NT2/D1 (cell line): ENCODE results near the gene TNS3.

Experiments
- DNase-seq: peaks from one replicate; pipeline ENCODE4 v3.0.0-alpha.2; 2011; ENCODE audit warnings: low read depth, low spot score
- H3K27me3 ChIP-seq: 2 replicates; pipeline ENCODE4 v1.6.0; 2011; ENCODE audit warnings: mild to moderate bottlenecking; ENCODE audit not compliant: insufficient read length, insufficient read depth
- H3K36me3 ChIP-seq: 2 replicates; pipeline ENCODE4 v1.6.1; 2011; ENCODE audit warnings: mild to moderate bottlenecking, low read length, mixed read lengths; ENCODE audit not compliant: insufficient read depth, insufficient read length
- H3K4me1 ChIP-seq: 2 replicates; pipeline ENCODE4 v1.5.1; 2011; ENCODE audit not compliant: insufficient read depth, insufficient read length
- H3K4me3 ChIP-seq: 2 replicates; pipeline ENCODE4 v1.5.1; 2011; ENCODE audit warnings: low read depth; ENCODE audit not compliant: insufficient read length
- H3K9ac ChIP-seq: 2 replicates; pipeline ENCODE4 v1.6.0; 2011; ENCODE audit warnings: low read depth; ENCODE audit not compliant: insufficient read length
- H3K9me3 ChIP-seq: 2 replicates; pipeline ENCODE4 v1.5.1; 2011; ENCODE audit warnings: mild to moderate bottlenecking, low read length; ENCODE audit not compliant: insufficient read depth
- SUZ12 ChIP-seq: IDR thresholded peaks from 2 replicates; pipeline ENCODE4 v1.6.1; 2011; ENCODE audit not compliant: insufficient read length, insufficient read depth; ENCODE audit errors: extremely low read depth
- YY1 ChIP-seq: IDR thresholded peaks from 2 replicates; pipeline ENCODE4 v1.6.1; 2011; ENCODE audit not compliant: insufficient read length, insufficient read depth
- ZNF274 ChIP-seq: IDR thresholded peaks from 2 replicates; pipeline ENCODE4 v1.6.1; 2011; ENCODE audit warnings: mild to moderate bottlenecking, low read depth, low read length

The TNS3 gene

DNA sequence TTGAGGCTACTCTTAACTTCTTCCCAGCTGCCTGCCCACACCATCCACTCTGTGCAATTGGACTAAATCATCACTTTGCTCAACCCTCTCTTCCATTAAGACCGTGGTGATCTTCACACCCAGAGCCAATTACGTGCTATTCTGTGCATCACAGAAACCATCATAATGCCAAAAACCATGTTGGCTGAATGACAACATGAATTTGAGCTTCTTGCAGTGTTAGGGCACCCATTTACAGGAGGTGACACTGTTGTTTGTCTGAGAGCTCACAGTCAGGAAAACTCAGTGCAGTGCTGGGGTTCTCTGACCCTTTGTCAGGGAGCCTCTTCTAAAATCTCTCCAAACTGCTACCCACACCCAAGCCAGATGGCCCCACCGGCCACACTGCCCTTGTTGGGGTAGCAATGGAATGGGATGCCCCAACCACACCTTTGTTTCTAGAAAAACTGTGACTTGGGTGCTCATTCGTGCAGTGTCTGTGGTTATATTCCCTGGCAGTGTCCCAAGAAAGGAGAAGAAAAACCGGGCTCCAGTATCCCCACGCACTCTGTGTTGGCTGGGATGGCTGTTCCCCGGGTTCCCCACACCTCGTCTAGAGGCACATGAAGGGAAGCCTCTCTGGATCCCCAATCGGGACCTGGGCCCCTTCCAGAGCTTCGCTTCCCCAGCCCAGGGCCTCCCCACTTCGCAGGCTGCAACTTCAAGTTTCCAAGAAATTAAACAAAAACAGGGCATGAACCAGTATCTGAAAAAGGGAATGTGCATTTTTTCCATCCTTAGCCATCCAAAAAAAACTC is 2.0 kb upstream of the TNS3 start:
- Histone ChIP-seq H3K4me1 (peaks cover 8% of the 10 kb centered on the region), H3K9ac (no peak overlapping the region), H3K27me3 (no peaks in the 10 kb centered on the region), H3K4me3 (no peak overlapping the region), H3K9me3 (peaks cover 3% of the 10 kb centered on the region; the same call in 1 of the 2 replicates), H3K36me3 (peaks cover 7% of the 10 kb centered on the region)
- DNase-seq, result no peak
- TF ChIP-seq SUZ12 (no peak), ZNF274 (no peak), YY1 (no peak)

GRCh38 chr7:47582764-47583738 is 1.1 kb upstream of the TNS3 start:
- Histone ChIP-seq H3K27me3 (no peaks in the 10 kb centered on the region), H3K4me1 (peaks cover 10% of the 10 kb centered on the region), H3K9me3 (peaks cover 3% of the 10 kb centered on the region; the same call in 1 of the 2 replicates), H3K9ac (peak overlapping the region; percentile 89), H3K4me3 (peak overlapping the region; percentile 72), H3K36me3 (peaks cover 12% of the 10 kb centered on the region)
- DNase-seq, result no peak
- no peak for TF ChIP-seq ZNF274
- TF ChIP-seq YY1, result no peak
- no peak for TF ChIP-seq SUZ12

DNA sequence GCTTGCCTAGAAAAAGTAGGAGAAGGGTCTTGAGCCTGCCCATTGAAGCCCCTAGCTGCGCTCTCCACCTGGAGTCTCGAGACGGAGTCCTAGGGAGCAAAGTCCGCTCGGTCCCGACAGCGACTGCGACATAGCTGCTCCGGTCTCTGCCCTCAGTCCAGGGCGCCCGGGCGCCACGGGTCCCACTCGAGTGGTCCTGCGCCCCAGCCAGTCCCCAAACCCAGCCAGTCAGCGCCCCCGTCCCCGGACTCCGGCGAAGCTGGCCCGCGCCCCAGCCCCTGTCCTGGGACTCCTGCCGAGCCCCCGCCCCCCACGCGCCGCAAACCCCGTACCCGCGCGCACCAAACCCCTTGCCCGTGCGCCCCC is 490 bp downstream of the TNS3 start:
- H3K9ac ChIP-seq, result peak overlapping the region; percentile 89
- H3K4me3 ChIP-seq, result peak overlapping the region; percentile 72
- peaks cover 28% of the 10 kb centered on the region for H3K36me3 ChIP-seq
- DNase-seq, result no peak
- peaks cover 3% of the 10 kb centered on the region; the same call in 1 of the 2 replicates for H3K9me3 ChIP-seq
- peaks cover 14% of the 10 kb centered on the region for H3K4me1 ChIP-seq
- TF ChIP-seq YY1, result no peak
- no peak for TF ChIP-seq ZNF274
- no peak for TF ChIP-seq SUZ12
- no peaks in the 10 kb centered on the region for H3K27me3 ChIP-seq

DNA sequence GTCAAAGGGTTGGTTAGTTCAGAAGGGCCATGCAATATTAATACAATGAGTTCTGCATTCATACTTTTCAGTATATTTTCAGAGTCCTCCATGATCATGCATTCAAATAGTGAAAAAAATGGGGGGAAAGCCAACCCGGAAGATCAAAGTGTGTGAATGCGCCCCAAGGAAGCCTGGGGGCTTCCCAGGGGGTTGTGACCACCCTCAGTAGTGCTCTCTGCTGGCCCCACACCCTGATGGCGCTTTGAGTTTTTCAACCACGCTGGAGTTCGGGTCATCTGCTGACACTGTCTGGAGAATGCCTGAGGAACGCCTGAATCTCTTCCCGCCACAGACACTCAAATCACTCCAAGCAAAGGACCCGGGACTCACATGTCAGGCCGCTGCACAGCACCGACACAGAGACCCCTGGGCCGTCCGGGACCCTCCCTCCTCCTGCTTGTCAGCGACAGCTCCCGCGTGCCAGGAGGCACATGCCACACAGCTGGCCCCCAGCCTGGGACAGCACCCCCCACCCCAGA is 1.0 kb downstream of the TNS3 start:
- Histone ChIP-seq H3K9ac (peak overlapping the region; percentile 89), H3K4me1 (peaks cover 19% of the 10 kb centered on the region), H3K4me3 (peak overlapping the region; percentile 72), H3K9me3 (peaks cover 3% of the 10 kb centered on the region; the same call in 1 of the 2 replicates), H3K36me3 (peaks cover 33% of the 10 kb centered on the region), H3K27me3 (no peaks in the 10 kb centered on the region)
- TF ChIP-seq SUZ12, result no peak
- TF ChIP-seq ZNF274, result no peak
- TF ChIP-seq YY1, result no peak
- DNase-seq, result no peak

DNA sequence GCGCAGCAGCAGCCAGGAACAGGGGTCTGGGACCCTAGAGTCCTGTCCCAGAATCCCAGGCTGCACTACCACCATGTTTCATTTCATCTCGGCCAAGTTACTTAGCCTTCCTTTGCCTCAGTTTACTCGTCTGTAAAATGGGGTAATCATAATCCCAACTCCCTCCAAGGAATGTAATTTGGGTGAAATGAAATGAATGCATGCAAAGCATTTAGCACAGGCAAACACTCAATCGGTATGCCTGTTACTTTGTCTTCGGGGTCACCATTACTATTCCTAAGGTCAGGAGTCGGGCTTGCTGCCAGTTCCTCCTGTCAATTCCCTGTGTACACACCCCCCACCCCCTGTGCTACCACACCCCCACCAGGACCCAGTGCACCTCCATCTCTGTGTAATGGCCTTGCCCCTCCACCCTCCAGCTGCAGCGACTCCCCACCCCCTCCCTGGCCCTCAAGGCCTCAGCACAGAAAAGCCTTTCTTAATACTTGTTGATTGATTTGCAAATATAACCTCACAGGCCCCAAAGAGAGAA is 1.7 kb downstream of the TNS3 start:
- H3K36me3 ChIP-seq, result peaks cover 35% of the 10 kb centered on the region
- H3K27me3 ChIP-seq, result no peaks in the 10 kb centered on the region
- peaks cover 21% of the 10 kb centered on the region for H3K4me1 ChIP-seq
- H3K9ac ChIP-seq, result no peak overlapping the region
- H3K9me3 ChIP-seq, result peaks cover under 1% of the 10 kb centered on the region; the same call in 1 of the 2 replicates
- DNase-seq, result no peak
- TF ChIP-seq SUZ12, result no peak
- no peak for TF ChIP-seq ZNF274
- no peak for TF ChIP-seq YY1
- H3K4me3 ChIP-seq, result peak overlapping the region; percentile 72

DNA sequence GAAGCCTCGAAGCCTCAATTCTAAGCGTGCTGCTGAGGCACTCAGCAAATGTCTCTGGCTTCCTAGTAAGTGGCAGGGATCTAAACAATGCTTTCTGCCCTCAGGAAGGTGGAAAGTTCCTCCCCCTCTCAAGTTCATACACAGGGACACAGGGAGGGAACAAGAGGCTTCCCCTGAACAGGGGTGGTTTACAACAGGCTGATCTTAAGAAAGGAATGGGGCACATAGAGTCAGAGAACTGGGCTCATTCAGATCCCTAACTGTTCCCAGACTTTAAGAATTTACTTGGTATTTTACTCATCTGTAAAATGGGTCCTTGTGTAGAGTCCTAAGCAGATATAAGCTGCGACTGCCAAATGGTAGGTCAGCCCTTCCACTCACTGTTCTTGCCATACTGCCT is 2.5 kb downstream of the TNS3 start:
- Histone ChIP-seq H3K36me3 (peaks cover 38% of the 10 kb centered on the region), H3K9ac (no peak overlapping the region), H3K27me3 (no peaks in the 10 kb centered on the region), H3K4me3 (no peak overlapping the region), H3K4me1 (peaks cover 22% of the 10 kb centered on the region), H3K9me3 (no peaks in the 10 kb centered on the region)
- no peak for TF ChIP-seq ZNF274
- no peak for DNase-seq
